Activated CD4-positive, alpha-beta T cell treated with anti-CD3 and anti-CD28 coated beads for 4 hours (primary cell): ENCODE measurements around the gene WWP2.
"Not testable (repeated sequence)": the region's sequence is repeated elsewhere in the genome, so short reads cannot be mapped to it uniquely, and the experiment has no call there.

Experiments
- DNase-seq, 2 donors: peaks; one replicate each; pipeline ENCODE4 v3.0.0-alpha.2; 2020

Gene WWP2

DNA sequence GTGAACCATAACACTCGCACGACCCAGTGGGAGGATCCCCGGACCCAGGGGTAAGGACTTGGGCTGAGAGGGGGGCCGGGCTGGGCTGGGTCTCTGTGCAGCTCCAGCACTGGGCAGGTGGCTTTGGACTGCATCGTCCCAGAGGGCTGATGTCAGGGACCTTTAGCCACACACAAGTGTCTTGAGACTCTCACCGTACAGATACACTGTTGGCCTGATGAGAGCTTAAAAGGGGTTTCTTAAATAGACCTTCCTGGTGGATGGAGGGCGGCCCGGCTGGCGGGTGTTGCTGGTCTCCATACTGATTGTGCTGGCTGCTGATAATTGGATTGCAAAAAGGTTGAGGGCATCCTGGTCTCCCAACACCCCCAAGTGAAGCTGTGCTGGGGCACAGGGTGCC, 167.3 kb downstream of the WWP2 start:
- no peak for DNase-seq

DNA sequence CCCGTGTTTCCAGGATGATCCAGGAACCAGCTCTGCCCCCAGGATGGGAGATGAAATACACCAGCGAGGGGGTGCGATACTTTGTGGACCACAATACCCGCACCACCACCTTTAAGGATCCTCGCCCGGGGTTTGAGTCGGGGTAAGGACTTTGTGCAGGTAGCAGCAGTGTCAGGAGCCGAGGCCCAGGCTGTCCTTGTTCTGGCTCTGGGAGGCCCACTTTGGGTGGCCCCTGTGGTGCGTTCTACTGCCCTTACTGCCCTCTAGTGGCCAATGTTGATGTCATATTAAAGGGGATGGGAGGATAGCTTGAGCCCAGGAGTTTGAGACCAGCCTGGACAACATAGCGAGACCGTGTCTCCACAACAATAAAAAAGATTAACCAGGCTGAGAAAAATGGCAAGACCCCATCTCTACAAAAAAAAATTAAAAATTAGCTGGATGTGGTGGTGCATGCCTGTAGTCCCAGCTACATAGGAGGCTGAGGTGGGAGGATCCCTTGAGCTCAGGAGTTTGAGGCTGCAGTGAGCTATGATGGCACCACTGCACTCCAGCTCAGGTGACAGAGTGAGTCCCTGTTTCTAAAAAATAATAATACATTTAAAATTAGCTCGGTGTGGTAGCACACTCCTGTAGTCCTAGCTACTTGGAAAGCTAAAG, 168.1 kb downstream of the WWP2 start:
- DNase-seq, result peak; percentile 35 to 54

DNA sequence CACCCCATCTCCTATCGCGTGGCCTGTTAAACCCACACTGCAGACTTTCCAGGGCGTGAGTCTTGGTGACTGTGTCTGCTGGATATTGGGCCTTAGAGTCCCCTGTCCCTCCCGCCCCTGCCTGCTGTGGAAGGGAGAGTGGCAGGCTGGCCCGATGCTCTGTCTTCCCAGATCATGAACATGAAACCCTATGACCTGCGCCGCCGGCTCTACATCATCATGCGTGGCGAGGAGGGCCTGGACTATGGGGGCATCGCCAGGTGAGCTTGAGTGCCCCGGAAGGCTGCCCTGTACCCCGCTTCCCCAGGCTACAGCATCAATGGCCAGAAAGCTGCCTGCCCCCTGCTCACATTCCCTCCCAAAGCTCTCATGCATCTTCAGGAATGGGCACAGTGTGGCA, 169.5 kb downstream of the WWP2 start:
- DNase-seq, result no peak

DNA sequence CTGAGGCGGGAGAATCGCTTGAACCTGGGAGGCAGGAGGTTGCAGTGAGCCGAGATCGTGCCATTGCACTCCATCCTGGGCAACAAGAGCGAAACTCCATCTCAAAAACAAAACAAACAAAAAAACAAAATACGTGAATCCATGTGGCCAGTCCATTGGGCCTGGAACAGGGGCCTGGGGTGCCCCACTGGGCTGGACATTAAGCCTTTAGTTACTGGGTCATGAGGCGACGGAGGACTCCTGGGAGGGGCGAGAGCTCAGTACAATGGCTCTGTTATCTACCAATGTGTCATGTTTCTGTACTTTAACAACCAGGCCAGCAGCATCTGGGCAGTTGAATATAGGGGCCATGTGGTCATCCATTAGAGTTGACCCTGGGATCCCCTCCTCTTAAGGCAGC, 170.1 kb downstream of the WWP2 start:
- no peak for DNase-seq

DNA sequence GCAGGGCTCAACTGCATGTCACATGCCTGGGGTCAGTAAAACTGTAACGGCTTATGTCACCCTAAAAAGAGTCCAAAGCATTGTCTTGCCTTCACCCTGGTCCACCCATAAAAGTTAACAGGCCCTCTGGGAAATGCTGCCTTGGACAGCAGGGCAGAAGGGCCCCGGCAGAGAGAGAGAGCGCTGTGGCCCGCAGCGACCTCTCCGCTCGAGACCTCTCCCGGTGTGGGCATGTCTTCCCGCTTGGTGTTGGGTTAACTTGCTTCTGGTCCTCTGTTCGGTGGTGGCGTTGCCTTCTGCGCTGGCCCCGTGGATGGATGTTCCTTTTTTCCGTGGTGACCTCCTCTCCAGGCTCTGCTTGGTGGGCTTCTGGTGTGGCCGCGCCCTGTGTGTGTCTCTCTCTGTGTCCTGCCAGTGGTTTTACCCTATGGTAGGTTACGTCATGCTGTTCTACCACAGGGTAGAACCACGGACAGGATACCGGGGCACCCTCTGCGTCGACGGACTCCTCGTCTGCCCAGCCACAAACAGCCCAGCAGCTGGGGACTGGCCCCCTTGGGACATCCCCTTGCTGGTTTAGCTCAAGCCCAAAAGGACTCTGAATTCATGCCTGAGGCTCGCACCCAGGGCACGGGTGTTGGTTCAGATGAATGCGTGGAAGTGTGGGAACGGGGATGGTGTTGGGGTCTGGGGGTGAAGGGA, 170.7 kb downstream of the WWP2 start:
- no peak for DNase-seq

GRCh38 chr16:69934044-69934443, 171.9 kb downstream of the WWP2 start:
- no peak for DNase-seq

DNA sequence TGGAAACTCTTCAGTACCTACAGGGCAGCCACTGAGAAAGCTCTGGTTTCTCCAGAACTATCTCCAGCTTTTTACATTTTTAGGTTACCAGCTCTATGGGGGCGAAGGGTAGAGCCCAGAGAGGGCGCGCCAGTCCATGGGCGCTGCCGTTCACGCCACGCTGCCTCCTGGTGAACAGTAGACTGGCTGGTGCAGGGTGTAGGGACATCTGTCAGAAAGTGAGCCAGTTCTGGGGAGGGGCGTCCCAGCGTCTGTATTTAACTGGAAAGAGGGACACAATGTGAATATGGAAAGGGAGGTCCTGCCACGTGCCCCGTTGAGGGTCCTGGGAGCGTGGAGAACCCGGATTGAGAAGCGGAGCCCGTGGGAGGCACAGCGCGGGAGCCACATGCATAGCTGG, 172.6 kb downstream of the WWP2 start:
- no peak for DNase-seq

DNA sequence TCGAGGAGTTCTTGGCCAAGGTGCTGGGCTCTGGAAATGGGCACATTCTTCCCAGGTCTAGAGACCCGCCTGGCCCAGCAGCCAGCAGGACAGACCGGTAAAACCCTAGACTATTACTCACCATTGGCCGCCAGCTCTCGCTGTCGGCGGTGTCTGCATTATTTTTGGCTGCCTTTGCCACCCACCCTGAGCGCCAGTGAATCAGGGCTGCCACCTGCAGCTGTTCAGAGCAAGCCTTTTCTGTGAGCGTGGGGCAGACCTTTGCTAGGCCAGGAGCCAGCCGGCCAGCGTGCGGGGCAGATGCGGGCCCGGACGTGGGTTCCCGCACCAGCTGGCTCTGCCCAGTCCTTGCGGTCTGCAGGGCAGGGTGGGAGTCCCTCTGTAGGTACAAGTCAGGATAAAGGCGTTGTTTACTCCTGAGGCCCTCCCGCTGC, 173.2 kb downstream of the WWP2 start:
- no peak for DNase-seq

GRCh38 chr16:69935740-69936139, 173.6 kb downstream of the WWP2 start:
- no peak for DNase-seq

DNA sequence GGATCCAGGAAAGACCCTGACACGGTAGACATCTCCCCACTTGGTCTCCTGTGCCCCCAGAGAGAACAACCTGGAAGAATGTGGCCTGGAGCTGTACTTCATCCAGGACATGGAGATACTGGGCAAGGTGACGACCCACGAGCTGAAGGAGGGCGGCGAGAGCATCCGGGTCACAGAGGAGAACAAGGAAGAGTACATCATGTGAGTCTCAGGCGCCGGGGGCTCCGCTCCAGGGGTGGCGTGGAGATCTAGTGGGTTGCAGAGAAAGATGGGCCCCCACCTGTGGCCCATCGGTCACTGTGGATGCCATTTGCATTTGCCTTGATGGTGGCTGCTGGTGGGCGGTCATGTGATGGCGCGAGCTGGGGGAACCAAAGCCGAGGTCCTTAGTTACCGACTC, 174.1 kb downstream of the WWP2 start:
- DNase-seq, result no peak

- DNase-seq, result no peak
Observed at GRCh38 chr16:69936751-69937211, 174.6 kb downstream of the WWP2 start.

GRCh38 chr16:69937465-69937951, 175.4 kb downstream of the WWP2 start:
- no peak for DNase-seq

GRCh38 chr16:69938981-69939820, 177.1 kb downstream of the WWP2 start:
- DNase-seq, result no peak

DNA sequence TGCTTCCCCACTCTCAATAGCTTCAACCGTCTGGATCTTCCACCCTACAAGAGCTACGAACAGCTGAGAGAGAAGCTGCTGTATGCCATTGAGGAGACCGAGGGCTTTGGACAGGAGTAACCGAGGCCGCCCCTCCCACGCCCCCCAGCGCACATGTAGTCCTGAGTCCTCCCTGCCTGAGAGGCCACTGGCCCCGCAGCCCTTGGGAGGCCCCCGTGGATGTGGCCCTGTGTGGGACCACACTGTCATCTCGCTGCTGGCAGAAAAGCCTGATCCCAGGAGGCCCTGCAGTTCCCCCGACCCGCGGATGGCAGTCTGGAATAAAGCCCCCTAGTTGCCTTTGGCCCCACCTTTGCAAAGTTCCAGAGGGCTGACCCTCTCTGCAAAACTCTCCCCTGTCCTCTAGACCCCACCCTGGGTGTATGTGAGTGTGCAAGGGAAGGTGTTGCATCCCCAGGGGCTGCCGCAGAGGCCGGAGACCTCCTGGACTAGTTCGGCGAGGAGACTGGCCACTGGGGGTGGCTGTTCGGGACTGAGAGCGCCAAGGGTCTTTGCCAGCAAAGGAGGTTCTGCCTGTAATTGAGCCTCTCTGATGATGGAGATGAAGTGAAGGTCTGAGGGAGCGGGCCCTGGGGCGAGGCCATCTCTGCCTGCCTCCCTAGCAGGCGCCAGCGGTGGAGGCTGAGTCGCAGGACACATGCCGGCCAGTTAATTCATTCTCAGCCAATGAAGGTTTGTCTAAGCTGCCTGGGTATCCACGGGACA, 177.9 kb downstream of the WWP2 start:
- DNase-seq, result no peak

- DNase-seq, result no peak
Observed at GRCh38 chr16:69940676-69941075, 178.5 kb downstream of the WWP2 start.

DNA sequence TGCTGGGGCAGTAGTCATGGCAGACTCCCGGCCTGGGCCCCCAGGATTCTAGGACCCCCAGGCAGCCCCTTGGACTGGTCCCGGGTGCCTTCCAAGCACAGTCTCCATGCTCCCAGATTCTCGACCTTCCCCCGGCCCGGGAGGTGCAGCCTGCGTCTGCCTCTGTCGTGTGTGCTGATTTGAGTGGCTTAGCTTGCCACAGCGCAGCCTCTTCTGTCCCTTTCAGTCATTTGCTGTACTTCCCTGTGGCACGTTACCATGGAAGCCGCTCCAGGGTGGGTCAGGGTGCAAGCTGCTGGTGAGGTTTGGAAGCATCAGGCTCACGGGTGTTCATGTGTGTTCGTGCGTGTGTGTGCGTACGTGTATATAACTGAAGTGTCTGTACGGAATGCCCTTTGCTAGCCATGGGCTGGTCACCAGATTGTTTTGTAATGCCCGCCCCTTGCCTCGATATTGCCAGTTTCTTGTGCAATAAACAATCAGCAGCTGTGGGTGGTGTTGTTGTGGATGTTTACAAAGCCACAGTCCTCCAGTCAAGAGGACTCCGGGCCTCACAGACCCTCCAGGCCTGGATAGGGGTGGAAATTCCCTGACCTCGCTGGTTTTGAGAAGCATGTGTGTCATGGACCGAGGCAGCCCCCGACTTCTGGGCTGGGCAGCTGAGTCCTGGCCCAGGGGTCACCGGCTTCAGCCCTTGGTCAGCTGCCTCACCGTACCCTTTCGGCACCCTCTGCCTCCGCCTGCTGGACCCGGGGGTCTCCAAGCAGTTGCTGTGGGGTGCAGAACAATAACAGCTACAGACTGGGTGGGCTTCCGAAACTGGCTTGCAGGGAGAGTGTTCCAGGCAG, 179.3 kb downstream of the WWP2 start:
- no peak for DNase-seq

- DNase-seq, result no peak
Observed at GRCh38 chr16:69942099-69942491, 180.0 kb downstream of the WWP2 start.

GRCh38 chr16:69942627-69943170, 180.6 kb downstream of the WWP2 start:
- DNase-seq, result no peak

- DNase-seq, result not testable (repeated sequence)
Observed at GRCh38 chr16:69943241-69944036, 181.3 kb downstream of the WWP2 start.

DNA sequence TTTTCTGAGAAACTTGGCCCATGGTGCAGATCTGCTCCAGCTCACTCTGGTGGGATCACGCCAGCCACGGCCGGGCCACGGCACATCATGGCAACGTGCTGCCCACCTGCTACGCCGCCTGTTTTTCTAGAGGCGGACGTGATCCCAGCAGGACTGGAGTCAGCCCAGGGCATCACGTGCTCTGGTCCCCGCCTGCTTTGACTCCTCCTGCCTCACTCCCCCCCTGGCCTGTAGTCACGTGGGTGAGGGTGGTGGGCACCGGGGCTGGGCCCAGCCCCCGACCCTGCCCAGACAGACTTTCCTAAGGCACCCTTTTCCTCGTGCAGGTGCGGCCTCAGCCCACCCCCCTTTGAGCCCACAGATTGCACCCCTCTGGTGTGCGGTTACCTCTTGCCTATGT, 188.3 kb downstream of the WWP2 start:
- DNase-seq, result not testable (repeated sequence)
